Adipocyte (in vitro differentiated cells): ENCODE data around the gene FETUB.

Experiments used
- DNase-seq: peaks from one replicate; pipeline ENCODE4 v3.0.0-alpha.2; 2015; ENCODE audit warnings: low read depth
- H3K27me3 ChIP-seq: replicated peaks from 2 replicates; pipeline ENCODE4 v1.7.0; 2013; ENCODE audit warnings: mild to moderate bottlenecking, low read length, moderate library complexity; ENCODE audit not compliant: control insufficient read depth, insufficient read depth
- H3K36me3 ChIP-seq: 2 replicates; pipeline ENCODE4 v1.7.0; 2013; ENCODE audit warnings: low read length, mild to moderate bottlenecking, moderate library complexity; ENCODE audit not compliant: control insufficient read depth, insufficient read depth, severe bottlenecking
- H3K4me1 ChIP-seq: 2 replicates; pipeline ENCODE4 v1.7.0; 2013; ENCODE audit warnings: mild to moderate bottlenecking, low read length, moderate library complexity; ENCODE audit not compliant: control insufficient read depth, insufficient read depth
- H3K4me3 ChIP-seq: 2 replicates; pipeline ENCODE4 v1.7.0; 2013; ENCODE audit warnings: mild to moderate bottlenecking, low read length, moderate library complexity
- H3K9ac ChIP-seq: 2 replicates; pipeline ENCODE4 v1.7.0; 2013; ENCODE audit warnings: mild to moderate bottlenecking, low read length, moderate library complexity
- H3K9me3 ChIP-seq: 2 replicates; pipeline ENCODE4 v1.7.0; 2013; ENCODE audit warnings: mild to moderate bottlenecking, low read length, moderate library complexity; ENCODE audit not compliant: control insufficient read depth

FETUB gene

GRCh38 chr3:186664119-186664495 is 23.9 kb downstream of the FETUB start:
- H3K9me3 ChIP-seq, result no peaks in the 10 kb centered on the region
- H3K4me1 ChIP-seq, result no peaks in the 10 kb centered on the region
- peaks cover 38% of the 10 kb centered on the region for H3K27me3 ChIP-seq
- no peak overlapping the region for H3K4me3 ChIP-seq
- no peak overlapping the region for H3K9ac ChIP-seq
- H3K36me3 ChIP-seq, result no peaks in the 10 kb centered on the region
- no peak for DNase-seq

- Histone ChIP-seq H3K9me3 (no peaks in the 10 kb centered on the region), H3K4me1 (no peaks in the 10 kb centered on the region), H3K36me3 (no peaks in the 10 kb centered on the region), H3K4me3 (no peak overlapping the region), H3K9ac (no peak overlapping the region), H3K27me3 (peaks cover 40% of the 10 kb centered on the region)
- DNase-seq, result no peak
These were observed 24.3 kb downstream of the FETUB start for GRCh38 chr3:186664506-186664905.

- no peak within 1 kb of the TSS for H3K9ac ChIP-seq
- DNase-seq, result no peak
- no peaks in the 10 kb centered on the region for H3K4me1 ChIP-seq
- H3K9me3 ChIP-seq, result no peaks in the 10 kb centered on the region
- H3K36me3 ChIP-seq, result no peaks in the 10 kb centered on the region
- H3K27me3 ChIP-seq, result peaks cover 41% of the 10 kb centered on the region
- H3K4me3 ChIP-seq, result no peak within 1 kb of the TSS
These were observed 25.5 kb downstream of the FETUB start, which contains the start of gene HRG for GRCh38 chr3:186665625-186666188. TSS of gene HRG (plus strand) at chr3:186666014. CDS start at chr3:186666032, 18 bp downstream.

- DNase-seq, result no peak
- Histone ChIP-seq H3K27me3 (peaks cover 49% of the 10 kb centered on the region), H3K36me3 (no peaks in the 10 kb centered on the region), H3K4me3 (no peak overlapping the region), H3K4me1 (no peaks in the 10 kb centered on the region), H3K9me3 (no peaks in the 10 kb centered on the region), H3K9ac (no peak overlapping the region)
These were observed 28.2 kb downstream of the FETUB start for GRCh38 chr3:186668426-186668825.

- DNase-seq, result no peak
- Histone ChIP-seq H3K27me3 (peaks cover 50% of the 10 kb centered on the region), H3K9ac (no peak overlapping the region), H3K4me1 (no peaks in the 10 kb centered on the region), H3K4me3 (no peak overlapping the region), H3K36me3 (no peaks in the 10 kb centered on the region), H3K9me3 (no peaks in the 10 kb centered on the region)
These were observed 29.3 kb downstream of the FETUB start for GRCh38 chr3:186669378-186670084.

- H3K9ac ChIP-seq, result no peak overlapping the region
- no peaks in the 10 kb centered on the region for H3K9me3 ChIP-seq
- H3K27me3 ChIP-seq, result peaks cover 52% of the 10 kb centered on the region
These were observed 30.0 kb downstream of the FETUB start for GRCh38 chr3:186670155-186670554.

GRCh38 chr3:186671051-186671450 is 30.9 kb downstream of the FETUB start:
- DNase-seq, result no peak
- Histone ChIP-seq H3K27me3 (peaks cover 47% of the 10 kb centered on the region), H3K36me3 (no peaks in the 10 kb centered on the region), H3K4me3 (no peak overlapping the region), H3K4me1 (no peaks in the 10 kb centered on the region), H3K9me3 (no peaks in the 10 kb centered on the region), H3K9ac (no peak overlapping the region)

More at GRCh38 chr3:186670155-186670554, 30.0 kb downstream of the FETUB start:
- Histone ChIP-seq H3K4me3 (no peak overlapping the region), H3K4me1 (no peaks in the 10 kb centered on the region), H3K36me3 (no peaks in the 10 kb centered on the region)
- no peak for DNase-seq

GRCh38 chr3:186678604-186679003 is 38.4 kb downstream of the FETUB start:
- peaks cover 38% of the 10 kb centered on the region for H3K27me3 ChIP-seq
- no peaks in the 10 kb centered on the region for H3K9me3 ChIP-seq
- no peak overlapping the region for H3K4me3 ChIP-seq
- H3K9ac ChIP-seq, result no peak overlapping the region
- no peaks in the 10 kb centered on the region for H3K4me1 ChIP-seq
- no peak for DNase-seq
- no peaks in the 10 kb centered on the region for H3K36me3 ChIP-seq

- Histone ChIP-seq H3K4me1 (no peaks in the 10 kb centered on the region), H3K9ac (no peak overlapping the region), H3K4me3 (no peak overlapping the region), H3K36me3 (no peaks in the 10 kb centered on the region), H3K9me3 (no peaks in the 10 kb centered on the region), H3K27me3 (peaks cover 33% of the 10 kb centered on the region)
- no peak for DNase-seq
These were observed 39.0 kb downstream of the FETUB start for GRCh38 chr3:186679151-186679550.

GRCh38 chr3:186680869-186681268 is 40.7 kb downstream of the FETUB start:
- Histone ChIP-seq H3K9me3 (peaks cover 9% of the 10 kb centered on the region), H3K36me3 (no peaks in the 10 kb centered on the region), H3K27me3 (peaks cover 24% of the 10 kb centered on the region), H3K9ac (no peak overlapping the region), H3K4me1 (no peaks in the 10 kb centered on the region), H3K4me3 (no peak overlapping the region)
- DNase-seq, result no peak

- Histone ChIP-seq H3K9ac (no peak overlapping the region), H3K27me3 (peaks cover 24% of the 10 kb centered on the region), H3K36me3 (no peaks in the 10 kb centered on the region), H3K9me3 (peaks cover 12% of the 10 kb centered on the region), H3K4me1 (no peaks in the 10 kb centered on the region), H3K4me3 (no peak overlapping the region)
- DNase-seq, result no peak
These were observed 42.6 kb downstream of the FETUB start for GRCh38 chr3:186682812-186683211.
